GM18526 (cell line): Measurements from ENCODE around the gene CNOT2.

ENCODE experiments used
- POLR2A ChIP-seq: IDR thresholded peaks from 3 replicates; pipeline ENCODE4 v1.6.1; 2011; ENCODE audit not compliant: insufficient read length; ENCODE audit errors: extremely low read depth

The CNOT2 gene

DNA sequence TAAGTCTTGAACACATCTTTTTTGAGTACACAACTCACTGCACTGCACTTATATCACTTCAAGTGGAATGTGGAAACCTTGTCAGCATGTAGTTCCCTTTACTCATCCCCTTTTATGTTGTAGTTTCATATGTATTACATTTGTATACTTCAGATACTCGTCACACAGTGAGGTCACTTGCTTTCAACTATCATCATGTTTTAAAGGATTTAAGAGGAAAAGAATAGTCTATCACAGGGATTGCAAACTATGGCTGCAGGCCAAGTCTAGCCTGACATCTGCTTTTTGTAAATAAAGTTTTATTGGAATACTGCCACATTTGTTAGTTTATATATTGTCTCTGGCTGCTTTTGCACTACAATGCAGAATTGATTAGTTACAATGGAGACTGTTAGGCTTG, 24.3 kb downstream of the CNOT2 start:
- no peak for TF ChIP-seq POLR2A

GRCh38 chr12:70268972-70269371, 25.7 kb downstream of the CNOT2 start:
- TF ChIP-seq POLR2A, result no peak

GRCh38 chr12:70270108-70270507, 26.9 kb downstream of the CNOT2 start:
- no peak for TF ChIP-seq POLR2A

- no peak for TF ChIP-seq POLR2A
Observed at GRCh38 chr12:70271025-70271424, 27.8 kb downstream of the CNOT2 start.

- TF ChIP-seq POLR2A, result no peak
Observed at GRCh38 chr12:70272510-70272909, 29.3 kb downstream of the CNOT2 start.

DNA sequence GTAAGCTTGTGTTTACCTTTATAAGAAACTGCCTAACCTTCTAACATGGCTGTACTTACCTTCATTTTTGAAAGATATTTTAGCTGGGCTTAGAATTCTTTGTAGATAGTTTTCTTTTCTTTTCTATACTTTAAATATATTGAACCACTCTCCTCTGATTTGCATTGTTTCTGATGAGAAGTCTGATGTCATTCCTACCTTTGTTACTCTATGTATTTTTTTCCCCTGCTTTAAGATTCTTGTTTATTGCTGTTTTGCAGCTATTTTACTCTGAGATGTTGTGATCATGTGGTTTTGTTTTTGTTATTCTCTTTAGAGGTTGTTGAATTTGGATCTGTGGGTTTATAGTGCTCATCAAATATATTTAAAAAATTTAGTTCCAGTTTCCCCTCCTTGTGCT, 31.8 kb downstream of the CNOT2 start:
- TF ChIP-seq POLR2A, result no peak

GRCh38 chr12:70277973-70278372, 34.7 kb downstream of the CNOT2 start:
- no peak for TF ChIP-seq POLR2A

GRCh38 chr12:70278945-70279344, 35.7 kb downstream of the CNOT2 start:
- TF ChIP-seq POLR2A, result no peak

DNA sequence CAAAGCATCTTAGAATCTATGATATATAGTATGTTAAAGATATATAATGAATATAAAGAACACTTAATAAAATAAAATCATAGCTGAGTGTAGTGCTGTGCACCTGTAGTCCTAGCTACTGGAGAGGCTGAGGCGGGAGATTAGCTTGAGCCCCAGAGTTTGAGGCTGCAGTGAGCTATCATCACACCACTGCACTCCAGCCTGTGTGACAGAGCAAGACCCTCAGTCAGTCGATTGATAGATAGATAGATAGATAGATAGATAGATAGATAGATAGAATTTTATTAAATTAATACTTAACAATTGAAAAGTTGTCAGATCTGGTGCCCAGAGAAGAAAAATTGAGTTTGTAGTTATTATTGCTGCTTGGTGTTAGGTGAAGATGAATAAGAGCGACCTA, 40.0 kb downstream of the CNOT2 start:
- no peak for TF ChIP-seq POLR2A

DNA sequence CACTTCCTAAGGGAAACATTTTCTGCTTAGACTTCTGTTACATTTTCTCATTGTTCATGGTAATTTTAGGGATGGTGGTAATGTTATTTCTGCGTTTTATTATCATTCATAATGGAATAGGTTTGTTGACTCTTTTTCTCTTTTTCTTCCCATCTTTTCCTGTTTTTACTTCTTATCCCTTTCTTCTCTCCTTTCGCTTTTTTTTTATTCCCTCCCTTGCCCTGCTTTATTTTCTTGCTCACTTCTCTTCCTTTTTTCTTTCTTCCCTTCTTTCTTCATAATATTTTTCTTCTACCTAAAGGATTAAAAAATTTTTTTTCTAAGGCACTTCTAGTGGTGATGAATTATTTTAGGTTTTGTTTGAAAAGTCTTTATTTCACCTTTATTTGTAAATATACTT, 45.6 kb downstream of the CNOT2 start:
- no peak for TF ChIP-seq POLR2A

DNA sequence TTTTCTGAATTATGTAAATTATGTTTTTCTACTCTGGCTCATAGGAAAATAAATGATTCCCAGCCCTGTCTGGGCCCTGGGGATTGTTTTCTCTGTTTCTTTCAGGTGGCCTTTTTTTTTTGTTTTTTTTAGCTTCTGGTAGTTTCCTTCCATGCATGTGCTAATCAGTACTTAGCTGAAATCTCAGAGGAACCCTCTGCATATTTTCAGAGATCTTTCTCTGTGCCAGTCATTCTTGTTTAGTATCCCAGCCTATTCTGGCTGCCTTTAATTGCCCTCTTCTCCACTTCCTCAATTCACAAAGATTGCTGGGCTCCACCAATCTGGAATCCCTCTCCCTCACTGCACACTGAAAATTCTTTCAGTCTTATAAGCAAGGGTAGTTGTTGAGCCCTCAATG, 46.9 kb downstream of the CNOT2 start:
- no peak for TF ChIP-seq POLR2A

DNA sequence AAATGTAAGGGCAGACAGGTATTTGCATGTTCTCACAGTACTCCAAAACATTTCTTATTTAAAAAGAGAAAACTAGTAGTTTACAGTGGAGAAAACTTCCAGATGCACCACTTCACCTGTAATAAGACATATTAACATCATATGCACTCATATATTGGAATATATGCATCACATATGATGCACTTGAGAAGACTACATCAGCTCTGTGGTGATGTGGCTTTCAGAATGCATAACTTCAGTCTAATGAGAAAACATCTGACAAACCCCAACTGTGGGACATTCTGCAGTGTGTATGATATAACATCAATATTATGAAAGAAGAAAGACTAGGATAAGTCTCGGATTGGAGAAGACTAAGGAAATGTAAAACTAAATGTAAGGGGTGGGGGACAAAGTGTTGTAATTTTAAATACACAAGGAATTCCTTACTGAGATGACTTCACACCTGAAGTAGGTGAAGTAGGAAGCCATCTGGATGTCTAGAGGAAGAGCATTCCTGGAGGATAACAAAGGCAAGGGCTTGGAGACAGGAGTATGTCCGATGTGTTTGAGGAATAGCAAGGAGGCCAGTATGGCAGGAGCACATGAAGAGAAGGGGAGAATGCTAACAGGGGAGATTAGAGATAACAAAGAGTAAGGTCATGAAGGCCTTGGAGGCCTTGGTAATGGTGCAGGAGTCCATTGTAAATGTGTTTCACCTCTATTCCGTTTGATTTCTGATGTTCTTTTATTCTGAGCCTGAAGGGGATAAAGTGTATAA, 49.0 kb downstream of the CNOT2 start:
- TF ChIP-seq POLR2A, result no peak

GRCh38 chr12:70305794-70306193, 62.6 kb downstream of the CNOT2 start:
- TF ChIP-seq POLR2A, result no peak

GRCh38 chr12:70306676-70307075, 63.4 kb downstream of the CNOT2 start:
- TF ChIP-seq POLR2A, result no peak

DNA sequence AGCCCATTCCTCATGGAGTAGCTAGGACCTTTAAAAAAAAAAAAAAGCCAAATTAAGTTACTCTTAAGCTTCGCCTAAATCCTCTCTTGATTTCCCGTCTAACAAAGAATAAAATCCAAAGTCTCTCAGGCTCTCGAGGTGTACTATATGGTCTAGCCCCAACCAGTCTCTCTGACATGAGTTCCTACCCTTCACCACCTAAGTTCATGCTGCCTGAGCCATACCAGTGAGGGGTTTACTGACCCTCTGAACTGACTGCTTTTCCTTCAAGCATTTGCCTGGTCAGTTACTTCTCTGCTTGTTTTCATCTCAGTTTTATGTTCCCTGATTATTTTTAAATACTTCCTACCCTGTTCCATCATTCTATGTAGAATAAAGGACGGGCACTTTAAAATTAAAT, 64.6 kb downstream of the CNOT2 start:
- no peak for TF ChIP-seq POLR2A

GRCh38 chr12:70309348-70309747, 66.1 kb downstream of the CNOT2 start:
- TF ChIP-seq POLR2A, result no peak

DNA sequence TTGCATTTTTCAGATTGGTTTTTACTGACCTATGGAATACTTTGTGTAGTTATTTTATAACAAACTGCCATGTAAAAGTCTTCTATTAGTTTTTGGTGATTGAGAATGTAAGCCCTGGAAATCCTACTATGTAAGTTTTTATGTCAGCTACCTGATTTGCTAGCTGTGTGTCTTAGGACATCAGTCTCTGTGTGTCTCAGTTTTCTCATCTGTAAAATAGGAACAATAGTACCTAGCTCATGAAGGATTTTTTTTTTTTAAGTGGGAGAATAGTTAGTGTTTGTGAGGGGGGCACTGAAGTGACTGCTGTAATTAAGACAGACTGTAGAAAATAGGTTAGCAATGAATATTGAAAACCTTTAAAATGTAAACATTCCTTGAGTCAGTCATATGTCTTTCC, 70.9 kb downstream of the CNOT2 start:
- TF ChIP-seq POLR2A, result no peak
